A172 (cell line): ENCODE data around the gene JUP. TPM values are rescaled to one million over a fixed set of nuclear protein-coding genes. Genes with fewer than 3 reads are reported as not detected.
A peak's percentile ranks its signal among the peaks of the same experiment; 100 is the strongest.
"Not testable (repeated sequence)": the region's sequence is repeated elsewhere in the genome, so short reads cannot be mapped to it uniquely, and the experiment has no call there.

Experiments used
- DNase-seq: peaks from one replicate; pipeline ENCODE4 v3.0.0-alpha.2; 2015; ENCODE audit warnings: low spot score
- total RNA-seq: library from RNA; depleted of rRNA; stranded (reverse); fragments of >200 nt; shearing (Covaris generic); gene quantifications from 2 replicates; pipeline ENCODE4 v1.2.3, GENCODE V29; 2014

Gene JUP
- total RNA-seq, 1 experiment from 2014 or later: 64.6 TPM

DNA sequence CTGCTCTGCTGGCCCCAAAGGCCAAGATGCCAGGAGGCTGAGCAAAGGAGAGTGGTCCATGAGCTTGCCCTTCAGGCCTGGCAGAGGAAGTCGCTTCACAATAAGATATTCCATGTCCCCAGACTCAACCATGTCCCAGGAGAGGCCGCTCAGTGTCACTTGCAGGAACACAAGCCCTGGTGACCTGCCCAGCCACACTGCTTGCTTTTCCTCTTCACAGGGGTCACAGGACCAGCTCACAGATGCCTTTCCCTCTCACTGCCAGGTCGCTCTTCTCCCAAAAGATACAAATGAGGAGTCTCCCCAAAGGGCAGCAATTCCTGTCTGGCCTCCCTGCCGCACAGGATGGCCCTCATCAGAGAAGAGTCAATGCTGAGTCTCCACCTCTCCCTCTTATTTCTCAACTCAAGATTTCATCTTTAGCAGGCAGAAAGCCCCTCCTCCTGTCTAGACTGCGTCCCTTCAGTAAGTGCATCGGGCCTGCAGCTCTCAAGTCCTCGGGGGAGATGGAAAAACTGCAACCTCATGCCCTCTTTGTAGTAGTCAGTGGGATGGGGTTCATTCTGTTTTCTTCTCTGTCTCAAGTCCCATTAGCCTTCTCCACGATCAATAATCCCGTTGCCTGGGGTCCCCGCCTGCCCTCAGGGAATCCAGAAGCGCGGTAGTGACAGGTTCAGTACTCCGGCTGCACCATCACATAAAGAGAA lies 5.0 kb downstream of the JUP start:
- DNase-seq: no peak

- no peak for DNase-seq
These were observed 6.6 kb downstream of the JUP start for GRCh38 chr17:41779954-41780353.

- DNase-seq: peak; percentile 95
These were observed 8.8 kb downstream of the JUP start for GRCh38 chr17:41777574-41778188.

- DNase-seq: peak; percentile 74
These were observed 9.3 kb downstream of the JUP start for GRCh38 chr17:41777157-41777573.

DNA sequence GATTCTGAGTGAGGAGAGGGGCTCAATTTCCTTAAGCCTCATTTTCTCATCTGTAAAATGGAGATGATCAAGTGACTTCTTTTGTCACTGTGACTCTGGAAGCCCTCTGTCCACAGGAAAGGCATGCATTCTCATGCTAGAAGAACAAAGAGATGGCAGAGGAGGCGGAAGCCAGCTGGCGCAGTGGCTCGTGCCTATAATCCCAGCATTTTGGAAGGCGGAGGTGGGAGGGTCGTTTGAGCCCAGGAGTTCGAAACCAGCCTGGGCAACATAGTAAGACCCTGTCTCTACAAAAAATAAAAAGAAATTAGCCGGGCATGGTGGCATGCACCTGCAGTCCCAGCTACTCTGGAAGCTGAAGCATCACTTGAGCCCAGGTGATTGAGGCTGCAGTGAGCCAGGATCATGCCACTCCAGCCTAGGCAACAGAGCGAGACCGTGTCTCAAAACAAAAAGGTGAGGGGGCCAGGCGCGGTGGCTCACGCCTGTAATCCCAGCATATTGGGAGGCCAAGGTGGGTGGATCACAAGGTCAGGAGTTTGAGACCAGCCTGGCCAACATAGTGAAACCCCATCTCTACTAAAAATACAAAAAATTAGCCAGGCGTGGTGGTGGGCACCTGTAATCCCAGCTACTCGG lies 10.1 kb downstream of the JUP start:
- DNase-seq: not testable (repeated sequence)

- DNase-seq: peak; percentile 50
These were observed 10.9 kb downstream of the JUP start for GRCh38 chr17:41775394-41776226.

- no peak for DNase-seq
These were observed 12.7 kb downstream of the JUP start for GRCh38 chr17:41773731-41774193.

- peak; percentile 93 for DNase-seq
These were observed 13.3 kb downstream of the JUP start for GRCh38 chr17:41773190-41773588.

DNA sequence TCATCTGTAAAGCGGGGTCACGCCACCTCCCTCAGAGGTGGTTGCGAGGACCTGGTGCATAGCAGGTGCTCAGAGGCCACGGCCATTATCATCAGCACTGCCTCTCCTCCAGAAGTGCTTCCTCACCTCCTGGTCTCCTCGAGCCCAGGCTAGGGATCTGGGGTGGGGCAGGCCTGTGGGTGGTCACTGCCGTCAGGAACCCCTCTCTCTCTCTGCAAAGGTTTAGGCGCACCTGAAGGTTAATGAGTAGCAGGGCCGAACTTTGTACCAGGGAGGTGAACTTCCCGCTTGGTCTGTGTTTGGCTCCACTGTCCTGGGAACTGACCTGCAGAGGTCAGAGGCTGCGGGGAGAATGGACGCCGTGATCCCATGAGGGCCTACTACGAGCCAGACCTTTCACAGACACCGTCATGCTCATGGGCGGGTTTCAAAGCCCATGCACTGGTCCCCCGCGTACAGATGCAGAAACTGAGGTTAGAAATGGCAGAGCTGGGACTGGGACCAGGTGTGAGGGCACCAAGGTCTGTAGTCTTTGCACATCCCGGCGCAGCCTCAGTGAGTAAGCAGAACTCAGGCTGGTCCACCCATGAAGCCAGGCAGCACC lies 13.8 kb downstream of the JUP start:
- no peak for DNase-seq

- no peak for DNase-seq
These were observed 14.3 kb downstream of the JUP start for GRCh38 chr17:41772218-41772585.

- DNase-seq: no peak
These were observed 14.9 kb downstream of the JUP start for GRCh38 chr17:41771389-41772206.

DNA sequence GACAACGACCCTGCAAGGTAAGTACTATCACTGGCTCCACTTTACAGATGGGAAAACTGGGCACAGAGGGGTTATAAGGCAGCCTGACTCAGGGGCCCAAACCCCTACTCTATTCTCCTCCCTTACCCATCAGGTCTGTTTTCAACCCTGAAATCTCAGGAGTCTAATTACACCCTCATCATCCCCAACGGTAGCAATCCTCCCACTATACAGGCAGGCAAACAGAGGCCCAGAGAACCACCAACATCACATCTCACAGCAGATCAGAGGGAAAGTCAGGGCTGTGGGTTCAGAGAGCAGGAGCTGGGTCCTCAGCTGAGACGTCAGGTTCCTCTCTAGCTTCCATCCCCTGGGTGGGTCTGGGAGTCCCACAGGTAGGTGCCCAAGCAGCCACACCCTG lies 16.5 kb downstream of the JUP start:
- DNase-seq: no peak

- no peak for DNase-seq
These were observed 17.1 kb downstream of the JUP start for GRCh38 chr17:41769346-41769862.

DNA sequence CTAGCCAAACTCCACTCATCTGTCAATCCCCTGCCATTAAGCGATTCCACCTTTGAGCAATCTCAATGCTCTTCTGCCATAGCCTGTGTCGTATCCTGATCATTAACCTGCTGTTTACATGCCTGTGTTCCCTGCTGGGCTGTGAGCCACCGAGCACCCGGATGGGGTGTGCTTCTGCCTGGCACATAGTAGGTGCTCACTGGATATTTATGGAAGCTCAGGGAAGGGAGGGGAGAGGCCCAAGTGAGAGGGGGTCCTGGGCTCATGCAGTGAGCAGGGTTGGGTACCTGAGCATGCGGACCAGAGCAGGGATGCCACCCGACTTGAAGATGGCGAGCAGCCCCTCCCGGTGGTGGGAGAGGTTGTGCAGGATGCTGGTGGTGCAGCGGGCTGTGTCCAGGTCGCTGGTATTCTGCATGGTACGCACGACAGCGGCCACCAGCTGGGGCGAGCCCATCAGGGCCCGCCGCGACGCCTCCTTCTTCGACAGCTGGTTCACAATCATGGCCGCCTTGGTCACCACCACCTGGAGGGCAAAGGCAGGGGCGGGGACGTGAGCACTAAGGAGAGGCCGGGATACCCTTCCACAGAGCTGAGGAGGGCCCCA lies 17.7 kb downstream of the JUP start:
- no peak for DNase-seq

DNA sequence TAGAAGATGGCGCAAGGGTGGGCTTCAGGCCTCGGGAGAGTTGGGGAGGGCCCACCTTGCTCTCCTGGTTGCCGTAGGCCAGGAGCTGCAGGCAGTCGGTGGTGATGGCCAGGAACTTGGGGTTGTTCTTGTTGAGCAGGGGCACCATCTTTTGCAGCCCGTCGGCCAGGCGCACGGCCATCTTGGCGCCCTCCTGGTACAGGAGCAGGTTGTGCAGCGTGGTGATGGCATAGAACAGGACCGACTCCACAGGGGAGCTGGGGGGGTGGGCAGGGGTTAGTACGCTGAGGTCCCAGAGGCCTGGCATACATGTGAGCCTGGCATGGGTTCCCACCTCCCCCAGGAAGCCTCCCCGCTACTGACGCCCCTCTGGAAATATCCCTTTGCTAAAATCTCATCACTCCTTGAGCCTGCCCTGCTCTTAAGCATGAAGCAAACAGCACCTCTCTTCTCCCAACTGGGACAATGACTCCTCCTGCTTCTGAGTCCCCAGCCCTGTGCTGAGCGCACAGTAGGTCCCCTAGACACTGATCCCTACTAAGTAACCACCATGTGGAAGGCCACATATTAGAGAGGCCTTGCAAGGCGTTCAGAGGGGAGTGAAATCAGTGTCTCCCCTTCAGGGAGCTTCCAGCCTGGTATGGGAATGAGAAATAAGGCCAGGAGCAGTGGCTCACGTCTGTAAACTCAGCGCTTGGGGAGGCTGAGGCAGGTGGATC lies 19.0 kb downstream of the JUP start:
- DNase-seq: no peak

- no peak for DNase-seq
These were observed 20.4 kb downstream of the JUP start for GRCh38 chr17:41766135-41766534.

DNA sequence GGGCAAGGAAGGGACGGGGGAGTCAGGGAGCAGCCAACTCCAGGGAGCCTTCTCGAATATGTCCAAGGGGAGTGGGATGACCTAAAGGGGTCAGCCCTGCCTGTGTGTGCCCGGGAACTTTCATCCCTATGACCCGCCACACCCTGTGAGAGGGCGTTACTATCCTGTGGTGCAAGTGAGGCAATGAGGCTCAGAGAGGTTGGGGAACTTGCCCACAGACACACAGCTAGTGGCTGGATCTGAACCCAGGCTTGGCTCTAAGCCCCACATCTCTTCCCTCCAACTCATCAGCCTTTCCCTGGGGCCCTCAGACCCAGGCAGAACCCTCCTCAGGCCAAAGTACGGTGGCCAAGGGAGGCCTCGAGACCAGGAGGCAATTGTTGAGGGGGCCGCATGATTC lies 23.2 kb downstream of the JUP start:
- no peak for DNase-seq

GRCh38 chr17:41762841-41763240 lies 23.7 kb downstream of the JUP start:
- no peak for DNase-seq

GRCh38 chr17:41762391-41762790 lies 24.1 kb downstream of the JUP start:
- no peak for DNase-seq

DNA sequence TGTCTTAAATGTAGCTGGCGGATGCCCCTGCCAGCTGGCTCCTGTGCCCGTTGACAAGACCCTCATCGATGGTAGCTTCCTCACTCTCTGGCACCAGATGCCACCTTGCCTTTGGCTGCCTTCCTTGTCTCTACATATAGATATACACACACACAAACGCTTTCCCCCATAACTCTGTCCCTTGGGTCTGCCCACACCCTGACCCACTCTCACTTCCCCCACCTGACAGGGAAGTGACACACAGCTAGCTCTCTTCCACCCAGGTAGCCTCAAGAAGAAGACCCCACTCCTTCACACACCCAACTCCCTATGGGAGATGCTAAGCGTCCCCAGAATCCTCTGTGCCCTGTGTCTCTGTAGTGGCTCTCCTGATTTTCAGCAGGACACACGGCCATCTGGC lies 25.6 kb downstream of the JUP start:
- DNase-seq: no peak
